Gastrocnemius medialis (tissue), 4 donors: ENCODE measurements around the gene ATXN7. TPM values are rescaled to one million over a fixed set of nuclear protein-coding genes. Genes with fewer than 3 reads are reported as not detected.

Source experiments
- ATAC-seq, 2 donors: fragments of 150-250 bp; one replicate each; pipeline ENCODE4 v1.9.1; 2016
- DNase-seq, 2 donors: peaks; one replicate each; pipeline ENCODE4 v3.0.0-alpha.2; 2019
- H3K27ac ChIP-seq, 4 donors: fragments of 200-600 bp; sonication (generic); 1 replicate in 1 of 4; 2 replicates in 3 of 4; pipeline ENCODE4 v1.5.1; 2016 to 2018; ENCODE audit warnings: mild to moderate bottlenecking in 2 of 4, moderate library complexity in 1 of 4
- H3K27me3 ChIP-seq, 3 donors: fragments of 200-600 bp; sonication (generic) in 2 of 3; 1 replicate in 1 of 3; 2 replicates in 2 of 3; pipeline versions ENCODE4 v1.5.1 to v1.6.0; 2016 to 2019; ENCODE audit warnings: mild to moderate bottlenecking in 1 of 3, moderate library complexity in 1 of 3
- H3K36me3 ChIP-seq, 2 donors: fragments of 200-600 bp; sonication (generic) in 1 of 2; one replicate each; pipeline ENCODE4 v1.5.1; 2017 to 2018
- H3K4me1 ChIP-seq, 2 donors: fragments of 200-600 bp; sonication (generic) in 1 of 2; one replicate each; pipeline ENCODE4 v1.5.1; 2016 to 2017; ENCODE audit warnings: mild to moderate bottlenecking in 2 of 2
- H3K4me3 ChIP-seq, 4 donors: fragments of 200-600 bp; sonication (generic) in 3 of 4; 1 replicate in 1 of 4; 2 replicates in 3 of 4; pipeline ENCODE4 v1.5.1; 2016 to 2019; ENCODE audit warnings: mild to moderate bottlenecking in 2 of 4
- H3K9me3 ChIP-seq, 3 donors: fragments of 200-600 bp; sonication (generic) in 2 of 3; 1 replicate in 1 of 3; 2 replicates in 2 of 3; pipeline ENCODE4 v1.5.1; 2016 to 2019
- POLR2A ChIP-seq, 2 donors: fragments of 450-650 bp; IDR thresholded peaks; one replicate each; pipeline ENCODE4 v1.6.1; 2017; ENCODE audit warnings: antibody characterized with exemption in 2 of 2, mild to moderate bottlenecking in 2 of 2, moderate library complexity in 2 of 2
- in situ Hi-C, 4 donors: fragments of 200-750 bp; cut with MboI; loops; one replicate each; pipeline versions ENCODE4 v1.15.0 to v1.8.0; 2017; ENCODE audit warnings: low sequenced_read_pairs in 4 of 4
- intact Hi-C: fragments of 100-400 bp; cut with DNase I; formaldehyde crosslinking; loops from one replicate; pipeline ENCODE4 v1.15.1; 2023; ENCODE audit warnings: low total_unique reads
- total RNA-seq, 4 donors: library from RNA; depleted of rRNA; stranded (reverse); fragments of >200 nt; gene quantifications; one replicate each; pipeline versions ENCODE4 v1.1.0 to v1.2.3, GENCODE V29; 2016
- TF ChIP-seq, protein P1 (sequence below), 5 experiments: fragments of 450-650 bp in 3 of 5; fragments of 200-600 bp in 2 of 5; sonication (generic) in 2 of 5; IDR thresholded peaks in 4 of 5; conservative IDR thresholded peaks in 1 of 5; 1 replicate in 4 of 5; 2 replicates in 1 of 5; pipeline ENCODE4 v1.5.1; 2016 to 2019; ENCODE audit warnings: antibody characterized with exemption in 5 of 5, mild to moderate bottlenecking in 3 of 5, moderate library complexity in 3 of 5

ATXN7 gene
- total RNA-seq, 4 donors from 2014 or later = 14.5 to 27.4 (median 23.7) TPM

- no peak for DNase-seq
- Histone ChIP-seq H3K9me3 (no peaks in the 10 kb centered on the region), H3K27me3 (no peaks in the 10 kb centered on the region), H3K4me3 (no peak overlapping the region), H3K36me3 (peaks cover 0 to 47% of the 10 kb centered on the region in 2 donors), H3K27ac (no peak overlapping the region), H3K4me1 (peaks cover 16 to 22% of the 10 kb centered on the region in 2 donors)
- ATAC-seq = no peak
- intact Hi-C loops = no loop called here
- in situ Hi-C loops = no loop called here
- no peak for TF ChIP-seq POLR2A (IDR thresholded peaks at IDR 0.05)
- TF ChIP-seq, protein P1, sequence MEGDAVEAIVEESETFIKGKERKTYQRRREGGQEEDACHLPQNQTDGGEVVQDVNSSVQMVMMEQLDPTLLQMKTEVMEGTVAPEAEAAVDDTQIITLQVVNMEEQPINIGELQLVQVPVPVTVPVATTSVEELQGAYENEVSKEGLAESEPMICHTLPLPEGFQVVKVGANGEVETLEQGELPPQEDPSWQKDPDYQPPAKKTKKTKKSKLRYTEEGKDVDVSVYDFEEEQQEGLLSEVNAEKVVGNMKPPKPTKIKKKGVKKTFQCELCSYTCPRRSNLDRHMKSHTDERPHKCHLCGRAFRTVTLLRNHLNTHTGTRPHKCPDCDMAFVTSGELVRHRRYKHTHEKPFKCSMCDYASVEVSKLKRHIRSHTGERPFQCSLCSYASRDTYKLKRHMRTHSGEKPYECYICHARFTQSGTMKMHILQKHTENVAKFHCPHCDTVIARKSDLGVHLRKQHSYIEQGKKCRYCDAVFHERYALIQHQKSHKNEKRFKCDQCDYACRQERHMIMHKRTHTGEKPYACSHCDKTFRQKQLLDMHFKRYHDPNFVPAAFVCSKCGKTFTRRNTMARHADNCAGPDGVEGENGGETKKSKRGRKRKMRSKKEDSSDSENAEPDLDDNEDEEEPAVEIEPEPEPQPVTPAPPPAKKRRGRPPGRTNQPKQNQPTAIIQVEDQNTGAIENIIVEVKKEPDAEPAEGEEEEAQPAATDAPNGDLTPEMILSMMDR (IDR thresholded peaks at IDR 0.05 in 4 of 5, conservative IDR thresholded peaks at IDR 0.05 in 1 of 5) = no peak
Observed at GRCh38 chr3:64003589-64003988, 139.9 kb downstream of the ATXN7 start.

DNA sequence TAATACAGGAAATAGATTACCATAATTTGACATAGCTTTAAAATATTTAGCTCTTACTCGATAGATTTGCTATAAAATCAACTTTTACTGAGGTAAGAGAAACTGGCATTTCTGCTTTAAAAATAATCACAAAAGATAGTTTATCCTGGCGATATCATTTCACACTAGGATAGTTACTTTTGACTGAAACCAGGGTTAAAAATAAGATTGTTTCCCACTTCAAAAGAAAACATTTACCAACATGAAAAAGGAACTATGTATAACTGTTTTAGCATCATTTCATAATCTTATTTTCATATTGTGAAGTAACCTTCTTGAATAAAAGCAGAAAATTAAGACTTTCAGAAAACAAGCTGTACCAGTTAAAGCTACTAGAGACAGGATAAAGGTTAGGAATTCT lies 144.3 kb downstream of the ATXN7 start:
- DNase-seq = no peak
- Histone ChIP-seq H3K9me3 (no peaks in the 10 kb centered on the region), H3K4me1 (peaks cover 0 to 7% of the 10 kb centered on the region in 2 donors), H3K36me3 (peaks cover 5 to 73% of the 10 kb centered on the region in 2 donors), H3K27ac (no peak overlapping the region), H3K4me3 (no peak overlapping the region), H3K27me3 (no peaks in the 10 kb centered on the region)
- no peak for ATAC-seq
- intact Hi-C loops (no loop called here), in situ Hi-C loops (no loop called here)
- TF ChIP-seq POLR2A (IDR thresholded peaks at IDR 0.05) = no peak
- TF ChIP-seq, protein P1 (IDR thresholded peaks at IDR 0.05 in 4 of 5, conservative IDR thresholded peaks at IDR 0.05 in 1 of 5) = no peak

GRCh38 chr3:64008487-64009351 lies 145.1 kb downstream of the ATXN7 start:
- H3K27ac ChIP-seq = no peak overlapping the region
- no peak for ATAC-seq
- in situ Hi-C loops = no loop called here

GRCh38 chr3:64009528-64009927 lies 145.9 kb downstream of the ATXN7 start:
- peaks cover 0 to 7% of the 10 kb centered on the region in 2 donors for H3K4me1 ChIP-seq
- H3K27ac ChIP-seq = no peak overlapping the region
- peaks cover 5 to 83% of the 10 kb centered on the region in 2 donors for H3K36me3 ChIP-seq
- intact Hi-C loops = no loop called here
- in situ Hi-C loops = no loop called here
- ATAC-seq = no peak
- H3K9me3 ChIP-seq = no peaks in the 10 kb centered on the region
- no peak for TF ChIP-seq POLR2A (IDR thresholded peaks at IDR 0.05)
- TF ChIP-seq, protein P1 (IDR thresholded peaks at IDR 0.05 in 4 of 5, conservative IDR thresholded peaks at IDR 0.05 in 1 of 5) = no peak
- no peaks in the 10 kb centered on the region for H3K27me3 ChIP-seq
- H3K4me3 ChIP-seq = no peak overlapping the region
- DNase-seq = no peak

More at GRCh38 chr3:64008487-64009351, 145.1 kb downstream of the ATXN7 start:
- intact Hi-C loops = no loop called here
- Histone ChIP-seq H3K27me3 (no peaks in the 10 kb centered on the region), H3K4me1 (peaks cover 0 to 7% of the 10 kb centered on the region in 2 donors), H3K4me3 (no peak overlapping the region), H3K36me3 (peaks cover 5 to 75% of the 10 kb centered on the region in 2 donors), H3K9me3 (no peaks in the 10 kb centered on the region)
- no peak for TF ChIP-seq POLR2A (IDR thresholded peaks at IDR 0.05)
- TF ChIP-seq, protein P1 (IDR thresholded peaks at IDR 0.05 in 4 of 5, conservative IDR thresholded peaks at IDR 0.05 in 1 of 5) = no peak
- no peak for DNase-seq
